GM12878 (cell line): ENCODE results near the gene CNNM3.

Source experiments
- CHD2 ChIP-seq: IDR thresholded peaks from 2 replicates; pipeline ENCODE4 v1.6.1; 2011; ENCODE audit warnings: low read depth, low read length, improper control_type of control experiment, borderline replicate concordance
- CREM ChIP-seq: IDR thresholded peaks from 2 replicates; pipeline ENCODE4 v1.6.1; 2014; ENCODE audit warnings: antibody characterized with exemption, low read depth
- CTCF ChIP-seq, 3 experiments: IDR thresholded peaks in 2 of 3; conservative IDR thresholded peaks in 1 of 3; 2 replicates each; pipeline ENCODE4 v1.5.1; 2011; ENCODE audit warnings: low read depth in 3 of 3, low read length in 3 of 3, mild to moderate bottlenecking in 3 of 3, control low read depth in 2 of 3, moderate library complexity in 2 of 3, inconsistent platforms in 1 of 3, mixed read lengths in 1 of 3; ENCODE audit not compliant: control insufficient read depth in 2 of 3, insufficient read depth in 1 of 3; ENCODE audit errors: extremely low read depth in 1 of 3
- ELK1 ChIP-seq: IDR thresholded peaks from 2 replicates; pipeline ENCODE4 v1.6.1; 2012; ENCODE audit warnings: low read depth, low read length, improper control_type of control experiment
- EP300 ChIP-seq, 2 experiments: fragments of 150-350 bp in 1 of 2; IDR thresholded peaks; 2 replicates each; pipeline ENCODE4 v1.6.1; 2011 to 2012; ENCODE audit warnings: low read depth in 2 of 2, low read length in 2 of 2, borderline replicate concordance in 1 of 2, improper control_type of control experiment in 1 of 2, inconsistent platforms in 1 of 2; ENCODE audit not compliant: control insufficient read depth in 1 of 2
- HDAC2 ChIP-seq: fragments of 200-600 bp; sonication (generic); IDR thresholded peaks from 2 replicates; pipeline ENCODE4 v1.6.1; 2017
- KAT2A ChIP-seq: conservative IDR thresholded peaks from 2 replicates; pipeline ENCODE4 v1.6.1; 2011; ENCODE audit warnings: low read depth, low read length; ENCODE audit not compliant: control insufficient read depth
- MAX ChIP-seq: IDR thresholded peaks from 2 replicates; pipeline ENCODE4 v1.6.1; 2012; ENCODE audit warnings: low read depth, low read length, improper control_type of control experiment
- POLR2AphosphoS2 ChIP-seq: IDR thresholded peaks from 2 replicates; pipeline ENCODE4 v1.6.1; 2011; ENCODE audit warnings: low read depth, mild to moderate bottlenecking, low read length, improper control_type of control experiment, moderate library complexity
- SP1 ChIP-seq: IDR thresholded peaks from one replicate; pipeline ENCODE4 v1.6.1; 2011; ENCODE audit warnings: low read depth, low read length
- SPI1 ChIP-seq: IDR thresholded peaks from 2 replicates; pipeline ENCODE4 v1.6.1; 2011; ENCODE audit warnings: low read depth, mild to moderate bottlenecking, low read length, moderate library complexity, borderline replicate concordance; ENCODE audit not compliant: insufficient read depth
- TAF1 ChIP-seq: IDR thresholded peaks from 2 replicates; pipeline ENCODE4 v1.6.1; 2011; ENCODE audit warnings: mild to moderate bottlenecking, low read depth, low read length, borderline replicate concordance
- USF1 ChIP-seq: IDR thresholded peaks from 2 replicates; pipeline ENCODE4 v1.6.1; 2011; ENCODE audit warnings: borderline replicate concordance, low read depth, mild to moderate bottlenecking, moderate library complexity, mixed read lengths, low read length; ENCODE audit not compliant: insufficient read depth; ENCODE audit errors: extremely low read length

GRCh38 chr2:96866986-96867755 is 51.1 kb downstream of the CNNM3 start:
- TF ChIP-seq EP300 (IDR thresholded peaks at IDR 0.05; ENCODE audit: borderline replicate concordance in 1 of 2, control insufficient read depth in 1 of 2, low read depth in 2 of 2, low read length in 2 of 2) (no peak), TAF1 (no peak), SPI1 (no peak), USF1 (peak; percentile 72), CTCF (IDR thresholded peaks at IDR 0.05 in 2 of 3, conservative IDR thresholded peaks at IDR 0.05 in 1 of 3; ENCODE audit: control insufficient read depth in 2 of 3, extremely low read depth in 1 of 3, insufficient read depth in 1 of 3, low read depth in 3 of 3, low read length in 3 of 3) (no peak), SP1 (no peak), POLR2AphosphoS2 (no peak), KAT2A (no peak), MAX (no peak), CREM (no peak), CHD2 (no peak), HDAC2 (no peak), ELK1 (no peak)
